ENCODE results near the gene F8.
A peak's percentile ranks its signal among the peaks of the same experiment; 100 is the strongest.

The F8 gene

GRCh38 chrX:155028877-155029291 lies 6.4 kb upstream of the F8 start:
- no peak for DNase-seq (ENCODE audit: low read depth, low spot score)
- no peaks in the 10 kb centered on the region for H3K27me3 ChIP-seq (ENCODE audit: insufficient read depth, insufficient read length)
- no peaks in the 10 kb centered on the region for H3K4me1 ChIP-seq (ENCODE audit: insufficient read depth, insufficient read length)
- H3K4me3 ChIP-seq (ENCODE audit: insufficient read length, low read depth), result no peak overlapping the region
- H3K9ac ChIP-seq (ENCODE audit: insufficient read length, low read depth), result no peak overlapping the region
- no peaks in the 10 kb centered on the region for H3K36me3 ChIP-seq (ENCODE audit: insufficient read depth, insufficient read length, low read length)
- no peak for TF ChIP-seq YY1 (IDR thresholded peaks at IDR 0.05; ENCODE audit: insufficient read depth, insufficient read length)
- TF ChIP-seq ZNF274 (IDR thresholded peaks at IDR 0.05; ENCODE audit: low read depth, low read length), result no peak
- no peak for TF ChIP-seq SUZ12 (IDR thresholded peaks at IDR 0.05; ENCODE audit: extremely low read depth, insufficient read depth, insufficient read length)
- no peaks in the 10 kb centered on the region for H3K9me3 ChIP-seq (ENCODE audit: insufficient read depth, low read length)

- Histone ChIP-seq H3K9me3 (ENCODE audit: insufficient read depth, low read length) (no peaks in the 10 kb centered on the region), H3K4me3 (ENCODE audit: insufficient read length, low read depth) (no peak overlapping the region)
- no peak for DNase-seq (ENCODE audit: low read depth, low spot score)
Observed at GRCh38 chrX:155028129-155028528, 5.6 kb upstream of the F8 start.

GRCh38 chrX:155027509-155028066 lies 5.1 kb upstream of the F8 start:
- peak overlapping the region; percentile 67 for H3K9ac ChIP-seq (ENCODE audit: insufficient read length, low read depth)
- H3K4me3 ChIP-seq (ENCODE audit: insufficient read length, low read depth), result peak overlapping the region; percentile 70
- no peaks in the 10 kb centered on the region for H3K36me3 ChIP-seq (ENCODE audit: insufficient read depth, insufficient read length, low read length)
- H3K4me1 ChIP-seq (ENCODE audit: insufficient read depth, insufficient read length), result no peaks in the 10 kb centered on the region
- H3K27me3 ChIP-seq (ENCODE audit: insufficient read depth, insufficient read length), result no peaks in the 10 kb centered on the region
- DNase-seq (ENCODE audit: low read depth, low spot score), result no peak
- H3K9me3 ChIP-seq (ENCODE audit: insufficient read depth, low read length), result no peaks in the 10 kb centered on the region
- no peak for TF ChIP-seq YY1 (IDR thresholded peaks at IDR 0.05; ENCODE audit: insufficient read depth, insufficient read length)
- no peak for TF ChIP-seq SUZ12 (IDR thresholded peaks at IDR 0.05; ENCODE audit: extremely low read depth, insufficient read depth, insufficient read length)
- TF ChIP-seq ZNF274 (IDR thresholded peaks at IDR 0.05; ENCODE audit: low read depth, low read length), result no peak

More at GRCh38 chrX:155028129-155028528, 5.6 kb upstream of the F8 start:
- H3K4me1 ChIP-seq (ENCODE audit: insufficient read depth, insufficient read length), result no peaks in the 10 kb centered on the region
- no peaks in the 10 kb centered on the region for H3K27me3 ChIP-seq (ENCODE audit: insufficient read depth, insufficient read length)
- no peak for TF ChIP-seq SUZ12 (IDR thresholded peaks at IDR 0.05; ENCODE audit: extremely low read depth, insufficient read depth, insufficient read length)
- no peak overlapping the region for H3K9ac ChIP-seq (ENCODE audit: insufficient read length, low read depth)
- no peaks in the 10 kb centered on the region for H3K36me3 ChIP-seq (ENCODE audit: insufficient read depth, insufficient read length, low read length)

- peak within 1 kb of the TSS; percentile 67 for H3K9ac ChIP-seq (ENCODE audit: insufficient read length, low read depth)
- DNase-seq (ENCODE audit: low read depth, low spot score), result peak; percentile 54
- no peaks in the 10 kb centered on the region for H3K27me3 ChIP-seq (ENCODE audit: insufficient read depth, insufficient read length)
- TF ChIP-seq SUZ12 (IDR thresholded peaks at IDR 0.05; ENCODE audit: extremely low read depth, insufficient read depth, insufficient read length) (no peak), ZNF274 (IDR thresholded peaks at IDR 0.05; ENCODE audit: low read depth, low read length) (no peak), YY1 (IDR thresholded peaks at IDR 0.05; ENCODE audit: insufficient read depth, insufficient read length) (no peak)
- peak within 1 kb of the TSS; percentile 70 for H3K4me3 ChIP-seq (ENCODE audit: insufficient read length, low read depth)
- no peaks in the 10 kb centered on the region for H3K36me3 ChIP-seq (ENCODE audit: insufficient read depth, insufficient read length, low read length)
- H3K4me1 ChIP-seq (ENCODE audit: insufficient read depth, insufficient read length), result no peaks in the 10 kb centered on the region
- no peaks in the 10 kb centered on the region for H3K9me3 ChIP-seq (ENCODE audit: insufficient read depth, low read length)
Observed at GRCh38 chrX:155026727-155027508, 4.4 kb upstream of the F8 start, which contains the start of gene FUNDC2. Gene FUNDC2 (plus strand): TSS chrX:155026844. CDS start chrX:155026939, 95 bp downstream.

GRCh38 chrX:155026420-155026726 lies 3.9 kb upstream of the F8 start:
- H3K9ac ChIP-seq (ENCODE audit: insufficient read length, low read depth), result no peak overlapping the region
- no peak for DNase-seq (ENCODE audit: low read depth, low spot score)
- H3K9me3 ChIP-seq (ENCODE audit: insufficient read depth, low read length), result no peaks in the 10 kb centered on the region
- H3K4me3 ChIP-seq (ENCODE audit: insufficient read length, low read depth), result peak overlapping the region; percentile 21
- H3K27me3 ChIP-seq (ENCODE audit: insufficient read depth, insufficient read length), result no peaks in the 10 kb centered on the region
- no peaks in the 10 kb centered on the region for H3K4me1 ChIP-seq (ENCODE audit: insufficient read depth, insufficient read length)
- TF ChIP-seq SUZ12 (IDR thresholded peaks at IDR 0.05; ENCODE audit: extremely low read depth, insufficient read depth, insufficient read length), result no peak
- no peak for TF ChIP-seq YY1 (IDR thresholded peaks at IDR 0.05; ENCODE audit: insufficient read depth, insufficient read length)
- TF ChIP-seq ZNF274 (IDR thresholded peaks at IDR 0.05; ENCODE audit: low read depth, low read length), result no peak
- no peaks in the 10 kb centered on the region for H3K36me3 ChIP-seq (ENCODE audit: insufficient read depth, insufficient read length, low read length)

- Histone ChIP-seq H3K27me3 (ENCODE audit: insufficient read depth, insufficient read length) (no peaks in the 10 kb centered on the region), H3K9ac (ENCODE audit: insufficient read length, low read depth) (no peak overlapping the region), H3K4me3 (ENCODE audit: insufficient read length, low read depth) (no peak overlapping the region), H3K4me1 (ENCODE audit: insufficient read depth, insufficient read length) (no peaks in the 10 kb centered on the region), H3K9me3 (ENCODE audit: insufficient read depth, low read length) (no peaks in the 10 kb centered on the region), H3K36me3 (ENCODE audit: insufficient read depth, insufficient read length, low read length) (no peaks in the 10 kb centered on the region)
- no peak for DNase-seq (ENCODE audit: low read depth, low spot score)
- TF ChIP-seq ZNF274 (IDR thresholded peaks at IDR 0.05; ENCODE audit: low read depth, low read length) (no peak), YY1 (IDR thresholded peaks at IDR 0.05; ENCODE audit: insufficient read depth, insufficient read length) (no peak), SUZ12 (IDR thresholded peaks at IDR 0.05; ENCODE audit: extremely low read depth, insufficient read depth, insufficient read length) (no peak)
Observed at GRCh38 chrX:155023907-155024833, 1.6 kb upstream of the F8 start.

GRCh38 chrX:155020591-155020990 lies 1.9 kb downstream of the F8 start:
- Histone ChIP-seq H3K4me1 (ENCODE audit: insufficient read depth, insufficient read length) (no peaks in the 10 kb centered on the region), H3K4me3 (ENCODE audit: insufficient read length, low read depth) (no peak overlapping the region), H3K9ac (ENCODE audit: insufficient read length, low read depth) (no peak overlapping the region), H3K27me3 (ENCODE audit: insufficient read depth, insufficient read length) (no peaks in the 10 kb centered on the region), H3K9me3 (ENCODE audit: insufficient read depth, low read length) (no peaks in the 10 kb centered on the region), H3K36me3 (ENCODE audit: insufficient read depth, insufficient read length, low read length) (no peaks in the 10 kb centered on the region)
- no peak for DNase-seq (ENCODE audit: low read depth, low spot score)
- TF ChIP-seq SUZ12 (IDR thresholded peaks at IDR 0.05; ENCODE audit: extremely low read depth, insufficient read depth, insufficient read length) (no peak), ZNF274 (IDR thresholded peaks at IDR 0.05; ENCODE audit: low read depth, low read length) (no peak), YY1 (IDR thresholded peaks at IDR 0.05; ENCODE audit: insufficient read depth, insufficient read length) (no peak)

Data from NT2/D1 (cell line).